ENCODE data around the gene ETNPPL.

The ETNPPL gene

DNA sequence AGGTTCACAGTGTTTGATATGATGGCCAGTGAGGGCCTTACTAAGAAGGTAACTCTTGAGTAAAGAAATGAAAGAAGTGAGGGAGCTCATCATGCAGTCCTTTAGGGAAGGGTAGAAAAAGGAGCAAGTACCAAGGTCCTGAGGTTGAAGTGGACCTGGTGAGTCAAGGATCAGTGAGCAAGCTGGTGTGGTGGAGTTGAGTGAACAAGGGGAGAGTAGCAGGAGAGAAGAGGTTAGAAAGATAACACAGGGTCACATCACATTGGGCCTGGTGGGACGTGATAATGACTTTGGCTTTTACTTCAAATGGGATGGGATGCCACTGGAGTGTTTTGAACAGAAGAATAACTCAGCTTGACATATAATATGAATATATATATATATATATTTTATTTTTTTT is 67.8 kb downstream of the ETNPPL start:
- DNase-seq (ENCODE audit: low spot score) = no peak

DNA sequence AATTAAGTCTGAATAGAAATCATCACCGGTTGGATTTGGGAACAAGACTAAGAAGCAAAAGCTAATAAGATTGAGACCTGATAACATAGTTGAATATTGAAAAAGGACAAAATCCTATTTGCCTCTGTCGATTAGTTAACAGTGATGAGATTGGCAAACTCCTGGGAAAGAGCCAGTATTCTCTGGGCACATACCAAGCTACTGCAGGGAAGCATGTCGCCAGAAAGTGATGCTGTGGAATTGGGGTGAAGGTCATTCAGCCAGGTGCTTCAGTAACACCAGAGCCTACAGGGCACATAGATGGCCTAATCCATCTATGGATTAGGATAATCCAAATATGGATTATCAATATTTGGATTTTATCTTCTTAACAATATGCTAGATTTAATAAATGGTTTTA is 68.4 kb downstream of the ETNPPL start:
- DNase-seq (ENCODE audit: low spot score) = no peak

GRCh38 chr4:108693819-108694218 is 69.0 kb downstream of the ETNPPL start:
- DNase-seq (ENCODE audit: low spot score) = no peak

- DNase-seq (ENCODE audit: low spot score) = no peak
These were observed 69.6 kb downstream of the ETNPPL start for GRCh38 chr4:108693211-108693610.
